Measurements from ENCODE around the gene MRPL40.
"Not testable (repeated sequence)": the region's sequence is repeated elsewhere in the genome, so short reads cannot be mapped to it uniquely, and the experiment has no call there.

MRPL40 gene

DNA sequence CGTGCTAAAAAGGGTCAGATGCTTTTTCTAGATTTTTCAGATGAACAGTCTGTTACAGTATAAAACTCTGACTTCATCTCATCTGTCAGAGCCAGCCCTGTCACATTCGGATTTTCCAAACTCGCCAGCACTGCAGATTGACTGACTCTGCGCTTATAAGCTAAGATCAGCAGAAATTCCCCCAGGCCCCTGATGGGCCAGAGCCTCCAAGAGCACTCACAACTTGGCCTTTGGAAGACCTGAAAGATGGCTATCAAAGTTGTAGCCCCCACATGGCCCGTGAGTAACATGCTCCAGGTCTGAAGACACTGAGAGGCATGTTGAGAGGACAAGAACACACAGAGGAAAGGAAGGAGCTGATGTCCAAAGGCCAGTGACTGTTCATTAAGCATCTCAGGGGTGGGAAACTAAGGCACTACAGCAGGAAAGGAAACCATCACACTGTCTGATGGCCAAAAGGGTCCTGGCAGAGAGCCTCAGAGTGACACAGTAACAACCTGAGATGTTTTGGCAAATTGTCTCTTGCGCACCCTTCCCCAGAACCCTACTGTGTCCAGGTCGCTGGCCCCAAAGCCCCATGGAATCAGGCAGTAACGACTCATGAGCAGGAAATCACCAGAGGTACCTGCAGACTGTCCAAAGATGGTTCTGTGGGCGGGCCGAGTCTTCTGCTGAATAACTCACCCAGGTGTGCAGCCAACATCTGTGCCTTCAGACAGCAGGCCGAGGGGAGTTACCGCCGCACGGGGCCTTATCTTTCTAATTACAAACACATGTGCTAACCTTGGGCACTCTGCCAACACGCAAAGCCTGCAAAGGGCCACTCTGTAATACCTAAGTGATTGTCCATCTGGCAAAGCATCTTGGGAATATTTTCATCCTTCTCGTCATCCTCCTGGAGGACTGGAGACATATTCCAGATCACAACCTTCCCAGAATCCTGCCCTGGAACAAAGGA lies 24.4 kb upstream of the MRPL40 start:
- DNase-seq: no peak

DNA sequence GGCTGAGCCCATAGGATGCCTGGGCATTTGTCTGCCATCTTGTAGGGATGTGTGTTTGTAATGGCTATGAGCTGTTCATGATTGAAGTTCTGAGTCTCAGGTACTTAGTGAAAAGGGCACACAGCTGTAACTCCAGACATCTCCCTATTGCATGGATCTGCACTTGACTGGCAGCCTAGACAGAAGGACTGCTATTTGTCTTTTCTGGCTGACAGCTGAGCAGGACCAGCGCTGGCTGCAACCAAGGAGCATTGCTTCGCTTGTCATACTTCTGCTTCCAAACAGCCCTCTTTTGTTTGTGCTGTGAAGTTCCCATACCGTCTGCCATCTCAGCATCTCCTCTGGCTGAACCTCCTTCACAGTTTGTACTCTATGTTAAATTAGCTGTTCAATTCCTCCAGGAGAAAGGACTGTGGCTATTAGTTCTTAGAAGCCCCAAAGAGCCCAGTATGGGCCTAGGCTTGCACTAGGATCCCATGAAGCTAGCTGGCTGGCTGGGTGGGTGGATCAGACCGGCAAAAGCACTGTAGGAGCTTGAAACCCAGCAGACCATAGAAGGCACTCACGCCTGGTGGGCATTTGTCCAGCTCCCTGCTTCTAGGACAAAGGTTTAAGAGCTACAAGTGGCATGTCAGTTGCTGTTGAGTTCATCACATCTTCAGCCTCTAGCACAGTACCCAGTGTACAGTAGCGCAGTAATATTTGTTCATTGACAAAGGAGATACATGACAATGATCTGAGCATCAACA lies 21.2 kb upstream of the MRPL40 start:
- DNase-seq: no peak

DNA sequence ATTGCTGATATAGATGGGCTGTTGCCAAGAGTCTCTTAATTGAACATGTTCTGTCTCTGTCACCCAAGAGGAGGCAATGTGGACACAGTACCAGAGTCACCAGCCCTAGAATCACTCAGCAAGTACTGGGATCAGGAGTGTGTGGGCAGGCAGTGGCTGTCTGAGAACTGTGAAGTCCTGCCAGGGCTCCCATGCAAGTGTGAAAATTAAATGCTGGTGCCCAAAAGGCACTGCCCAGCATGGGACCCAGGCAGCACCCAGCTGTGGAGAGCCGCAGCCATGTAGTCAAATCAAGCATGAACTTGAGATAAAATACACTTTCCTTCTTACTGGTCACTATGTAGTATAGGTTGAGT lies 20.7 kb upstream of the MRPL40 start:
- no peak for DNase-seq

DNA sequence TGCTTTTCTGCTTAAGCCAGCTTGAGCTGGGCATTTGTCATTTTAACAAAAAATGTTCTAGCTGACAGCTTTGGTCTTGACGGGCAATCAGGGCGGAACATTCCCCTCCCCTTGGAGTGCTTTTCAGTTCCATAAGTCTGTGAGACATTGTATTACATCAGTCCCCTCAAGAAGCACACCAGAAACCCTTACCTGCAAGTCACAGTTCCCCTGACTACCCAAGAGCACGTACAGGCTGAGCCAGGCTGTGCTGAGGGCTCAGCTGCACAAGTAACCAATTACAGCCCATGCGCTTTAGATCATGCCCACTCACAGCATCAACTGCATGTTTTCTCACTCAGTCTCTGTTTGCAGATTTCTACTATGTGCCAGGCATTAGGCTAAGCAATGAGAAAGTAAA lies 19.9 kb upstream of the MRPL40 start:
- DNase-seq: no peak

DNA sequence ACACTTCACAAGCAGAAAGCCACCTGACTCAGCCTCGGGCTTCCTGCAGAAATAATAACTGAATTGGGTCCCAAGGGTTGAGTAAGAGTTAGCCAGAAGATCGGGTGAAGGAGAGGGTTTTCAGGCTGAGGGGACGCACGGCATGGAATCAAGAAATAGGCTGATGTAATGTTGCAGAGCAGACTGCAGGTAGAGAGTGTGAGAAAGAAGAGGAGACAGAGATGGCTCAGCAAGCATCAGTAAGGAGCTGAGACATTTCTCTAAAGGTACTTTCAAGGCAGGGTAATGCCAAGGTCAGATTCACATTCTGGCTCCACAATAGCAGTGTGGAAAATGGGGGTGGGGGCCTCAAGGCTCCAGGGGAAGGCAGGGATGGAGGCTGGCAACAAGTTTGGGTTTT lies 19.4 kb upstream of the MRPL40 start:
- DNase-seq: no peak

DNA sequence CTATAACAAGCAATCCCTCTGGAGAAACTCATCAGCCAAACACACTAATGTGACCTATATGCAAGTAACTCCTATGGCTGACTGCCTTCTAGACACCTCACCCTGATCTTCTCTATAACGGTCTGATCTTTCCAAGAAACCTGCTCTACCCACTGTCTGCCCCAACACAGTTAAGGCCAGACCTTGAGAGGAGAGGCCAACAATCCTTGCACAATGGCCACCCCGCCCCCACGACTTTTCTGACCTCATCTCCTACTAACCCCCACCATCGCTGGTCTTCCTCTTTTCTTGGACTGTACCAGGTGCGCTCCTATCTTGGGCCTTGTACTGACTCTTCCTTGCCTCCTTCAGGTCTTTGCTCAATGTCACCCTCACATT lies 13.3 kb upstream of the MRPL40 start:
- DNase-seq: no peak

DNA sequence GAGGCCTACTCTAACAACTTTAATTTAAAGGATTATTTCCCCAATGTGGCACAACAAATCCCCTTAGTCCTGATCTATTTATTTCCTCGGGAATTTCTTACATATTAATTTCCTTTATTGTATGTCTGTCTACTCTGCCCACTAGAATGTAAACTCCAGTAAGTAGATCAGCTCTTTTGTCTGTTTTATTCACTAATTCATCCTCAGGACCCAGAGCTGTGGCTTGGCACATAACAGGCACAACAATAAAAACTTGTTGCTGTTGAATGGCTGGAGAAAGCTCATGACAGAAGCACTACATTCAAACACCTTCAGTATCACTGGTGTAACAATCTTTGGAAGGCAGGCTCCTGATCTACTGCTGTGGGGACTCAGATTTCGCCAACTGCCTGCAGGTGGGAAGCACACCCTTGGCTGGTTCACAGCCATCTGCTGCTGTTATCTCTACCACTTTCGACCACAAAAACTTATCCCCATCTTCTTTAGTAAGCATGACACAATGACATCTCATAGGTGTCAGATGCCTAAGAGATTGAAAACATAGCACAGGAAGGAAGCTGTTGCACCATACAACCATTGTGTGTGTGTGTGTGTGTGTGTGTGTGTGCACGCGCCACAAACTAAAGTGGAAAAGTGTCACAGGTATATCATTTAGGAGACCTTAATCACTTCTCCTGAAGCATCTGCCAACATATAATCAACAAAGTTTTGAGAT lies 12.7 kb upstream of the MRPL40 start:
- no peak for DNase-seq

DNA sequence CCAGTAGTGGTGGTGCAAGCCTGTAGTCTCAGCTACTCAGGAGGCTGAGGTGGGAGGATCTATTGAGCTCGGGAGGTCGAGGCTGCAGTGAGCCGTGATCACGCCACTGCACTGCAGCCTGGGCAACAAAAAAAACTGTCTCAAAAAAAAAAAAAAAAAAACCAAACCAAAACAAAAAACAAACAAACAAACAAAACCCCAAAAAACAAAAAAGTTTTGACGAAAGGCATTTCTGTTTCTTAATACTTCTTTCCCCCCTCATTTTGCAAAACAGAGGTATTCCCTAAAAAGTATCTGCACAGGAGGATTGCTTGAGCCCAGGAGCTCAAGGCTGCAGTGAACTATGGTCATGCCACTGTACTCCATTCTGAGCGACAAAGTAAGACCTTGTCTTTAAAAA lies 12.0 kb upstream of the MRPL40 start:
- no peak for DNase-seq

DNA sequence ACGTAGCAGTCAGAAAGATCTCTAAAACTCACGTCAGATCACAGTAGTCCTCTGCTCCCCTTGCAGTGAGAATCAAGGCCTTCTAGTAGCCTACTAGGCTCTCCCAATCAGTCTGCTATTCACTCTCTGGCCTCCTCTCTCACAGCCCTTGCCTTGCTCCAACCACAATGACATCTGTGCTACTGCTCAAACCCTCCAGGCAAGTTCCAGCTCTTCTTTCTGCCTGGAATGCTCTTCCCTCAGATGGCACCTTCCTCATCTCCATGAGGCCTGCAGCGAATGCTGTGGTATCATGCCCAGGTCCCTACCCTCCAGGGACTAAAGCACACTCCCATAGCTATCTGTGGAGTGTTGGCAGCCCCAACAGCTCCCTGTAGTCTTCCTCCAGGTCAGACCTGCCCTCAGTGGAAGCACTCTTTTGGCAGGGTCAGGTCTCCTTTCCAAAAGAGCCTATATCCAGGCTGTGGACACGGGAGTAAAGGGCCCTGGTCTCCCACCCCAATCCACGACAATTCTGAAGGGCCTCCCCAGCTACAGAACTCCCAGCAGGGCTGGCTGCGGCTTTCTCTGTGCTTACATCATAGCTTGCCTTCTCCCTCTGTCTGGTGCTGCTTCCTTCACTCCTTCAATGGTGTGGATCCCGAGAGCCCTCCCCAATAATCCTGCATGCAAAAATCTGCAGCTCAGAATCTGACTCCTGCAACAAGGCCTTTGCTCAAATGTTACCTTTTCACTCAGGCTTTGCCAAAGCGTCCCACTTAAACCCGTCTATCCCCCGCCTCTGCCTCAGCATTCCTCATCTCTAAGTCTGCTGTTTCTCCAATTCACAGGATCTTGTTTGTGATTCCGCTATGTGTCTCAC lies 9.7 kb upstream of the MRPL40 start:
- DNase-seq: no peak

DNA sequence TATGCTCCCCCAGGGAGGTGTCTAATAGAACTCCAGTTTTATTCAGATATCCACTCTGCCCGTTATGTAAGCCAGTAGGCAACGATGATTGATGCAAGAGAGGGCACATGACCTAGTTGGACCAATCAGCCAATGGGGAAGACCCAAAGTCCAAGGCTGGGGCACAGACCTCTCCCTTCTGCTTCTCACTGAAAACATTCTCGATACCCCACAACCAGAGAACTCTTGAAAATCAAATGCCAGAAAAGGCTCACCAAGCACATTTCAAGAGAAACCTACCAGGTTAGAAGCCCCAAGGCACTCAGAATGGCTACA lies 8.2 kb upstream of the MRPL40 start:
- DNase-seq: no peak

DNA sequence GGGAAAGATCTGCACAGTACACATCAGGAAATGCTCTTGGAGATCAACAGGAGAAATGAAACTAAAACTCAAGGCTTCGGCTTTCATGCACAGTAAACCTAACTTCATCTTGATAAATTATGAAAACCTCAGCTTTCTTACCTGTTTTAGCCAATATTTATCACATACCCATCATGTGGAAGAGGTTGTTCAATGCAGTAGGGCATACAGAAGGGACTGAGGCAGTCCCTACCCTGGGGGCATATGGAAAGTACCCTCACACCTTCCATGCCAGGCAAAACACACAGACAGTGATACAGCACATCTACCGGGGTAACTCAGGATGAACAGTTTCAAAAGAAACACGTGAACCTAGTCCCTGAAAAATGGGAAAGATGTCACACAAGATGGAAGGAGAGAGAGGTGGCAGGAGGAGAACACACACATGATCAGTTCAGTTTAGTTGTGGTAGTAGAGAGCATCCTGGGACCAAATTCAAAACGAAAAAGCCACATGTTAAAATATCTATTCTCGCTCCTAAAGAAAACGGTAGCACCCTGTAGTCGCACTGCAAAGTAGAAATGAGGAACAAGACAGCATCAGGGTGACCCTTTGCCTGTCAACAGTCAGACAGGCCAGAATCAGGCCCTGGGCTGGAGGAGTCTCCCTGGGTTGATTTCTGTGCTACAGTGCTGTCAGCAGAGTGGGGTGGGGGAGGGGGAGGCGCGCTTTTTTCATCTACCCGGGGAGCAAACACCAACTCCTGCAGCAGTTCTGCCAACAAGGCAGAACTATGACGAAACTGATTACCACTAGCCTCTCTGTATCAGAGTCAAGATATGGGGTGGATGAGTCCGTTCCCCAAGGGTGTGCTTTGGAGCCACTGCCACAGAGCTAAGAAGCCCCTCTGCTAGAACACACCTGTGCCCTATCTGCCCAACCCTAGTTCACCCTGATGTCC lies 2.1 kb upstream of the MRPL40 start:
- DNase-seq: peak; percentile 29

DNA sequence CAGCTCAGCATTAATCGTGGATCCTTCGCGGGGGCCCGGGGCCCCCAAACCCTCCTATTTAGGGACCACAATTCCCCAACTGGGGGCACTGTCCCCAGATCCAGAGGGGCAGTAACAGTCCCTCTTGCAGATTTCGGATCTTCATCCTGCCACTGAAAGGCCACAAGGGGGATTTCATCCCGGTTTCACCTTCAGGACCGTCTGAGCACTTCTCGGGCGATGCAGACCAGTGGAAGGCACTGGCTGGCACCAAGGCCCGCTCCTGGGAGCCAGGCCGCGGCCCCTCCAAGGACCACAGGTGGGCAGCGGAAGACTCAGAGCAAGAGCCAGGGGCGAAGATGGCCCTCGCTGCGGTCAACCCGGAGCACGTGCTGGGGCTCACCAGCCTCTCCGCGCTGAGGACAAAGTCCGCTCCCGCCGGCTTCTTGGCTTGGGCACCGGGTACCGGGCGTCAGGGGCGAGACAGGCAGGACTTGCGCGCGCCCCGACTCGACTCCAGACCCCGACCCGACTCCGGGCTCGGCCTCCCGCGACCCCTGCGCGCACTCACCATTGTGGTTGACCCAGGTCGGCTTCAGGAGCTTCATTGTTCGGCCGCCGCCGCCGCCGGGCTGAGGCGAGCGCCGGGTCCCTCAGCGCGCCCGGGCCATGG lies 1.3 kb upstream of the MRPL40 start:
- DNase-seq: no peak

DNA sequence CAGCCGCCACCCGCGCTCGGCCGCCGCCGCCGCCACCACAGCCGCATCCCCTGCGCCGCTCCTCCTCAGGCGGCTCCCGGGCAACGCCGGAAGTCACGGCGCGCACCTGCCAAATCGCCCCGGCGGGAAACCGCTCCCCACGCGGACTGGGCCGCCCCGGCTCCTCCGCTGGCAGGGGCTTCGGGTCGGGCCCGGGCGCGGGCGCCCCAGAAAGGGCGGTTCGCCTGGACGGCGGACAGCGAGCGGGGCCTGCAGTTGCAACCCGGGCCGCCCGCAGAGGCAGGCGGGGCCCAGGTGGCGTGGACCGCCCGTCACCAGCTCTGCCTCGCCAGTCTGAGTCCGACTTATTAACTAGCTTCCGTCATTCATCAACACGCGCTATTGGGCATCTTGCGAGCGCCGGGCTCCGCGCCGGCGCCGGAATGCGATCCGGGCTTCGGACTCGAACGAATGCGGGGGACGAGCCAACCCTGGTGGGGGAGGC lies 654 bp upstream of the MRPL40 start, which contains the start of gene HIRA:
HIRA (minus strand) TSS at position 85 of the 484 bp plus-strand sequence. CDS start 257 bp downstream, outside the sequence.
- peak; percentile 40 for DNase-seq

DNA sequence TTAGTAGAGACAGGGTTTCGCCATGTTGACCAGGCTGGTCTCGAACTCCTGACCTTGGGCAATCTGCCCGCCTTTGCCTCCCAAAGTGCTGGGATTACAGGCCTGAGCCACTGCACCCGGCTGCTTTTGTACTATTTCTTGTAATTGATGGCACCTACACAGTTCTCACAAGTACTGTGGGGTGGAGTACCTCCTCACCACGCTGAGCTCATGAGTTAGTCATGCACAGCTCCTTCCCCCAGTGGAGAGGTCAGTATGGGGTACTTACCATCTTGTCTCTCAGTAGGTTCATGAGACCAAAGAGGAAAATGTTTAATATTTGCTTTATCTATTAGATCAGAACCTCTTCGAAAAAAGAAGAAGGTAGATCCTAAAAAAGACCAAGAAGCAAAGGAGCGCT lies 2.1 kb downstream of the MRPL40 start:
- no peak for DNase-seq

DNA sequence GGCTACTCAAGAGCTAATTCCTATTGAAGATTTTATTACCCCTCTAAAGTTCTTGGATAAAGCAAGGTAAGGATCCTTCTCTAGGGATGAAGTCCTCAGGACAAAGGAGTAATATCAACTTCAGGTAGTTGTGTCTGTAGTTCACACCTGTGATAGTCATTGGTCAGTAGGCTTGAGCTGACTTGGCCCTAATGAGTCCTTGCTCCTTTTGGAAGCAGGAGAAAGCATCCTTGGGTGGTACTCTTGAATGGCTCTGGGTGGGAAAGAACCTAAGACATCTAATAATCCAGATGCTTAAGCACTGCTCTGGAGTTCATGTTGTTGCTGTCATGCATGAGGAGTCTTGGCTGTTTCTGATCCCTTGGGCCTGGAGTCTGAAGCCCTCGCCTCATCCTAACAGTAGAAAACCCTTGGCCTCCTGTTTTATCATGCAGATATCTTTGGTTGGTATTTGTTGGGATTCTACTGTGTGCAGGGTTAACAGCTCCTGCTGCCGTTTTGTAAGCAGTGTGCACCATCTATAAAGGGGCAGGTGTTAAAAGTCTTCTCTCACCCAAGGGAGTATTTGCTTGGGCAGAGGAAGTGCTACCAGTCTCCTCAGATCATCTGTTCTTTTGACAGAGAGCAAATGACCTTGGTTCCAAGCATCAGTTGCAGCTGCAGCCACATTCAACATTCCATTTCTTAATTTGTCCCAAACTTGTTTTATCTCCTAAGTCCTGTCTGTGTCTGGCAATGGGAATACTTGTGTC lies 2.7 kb downstream of the MRPL40 start:
- no peak for DNase-seq

DNA sequence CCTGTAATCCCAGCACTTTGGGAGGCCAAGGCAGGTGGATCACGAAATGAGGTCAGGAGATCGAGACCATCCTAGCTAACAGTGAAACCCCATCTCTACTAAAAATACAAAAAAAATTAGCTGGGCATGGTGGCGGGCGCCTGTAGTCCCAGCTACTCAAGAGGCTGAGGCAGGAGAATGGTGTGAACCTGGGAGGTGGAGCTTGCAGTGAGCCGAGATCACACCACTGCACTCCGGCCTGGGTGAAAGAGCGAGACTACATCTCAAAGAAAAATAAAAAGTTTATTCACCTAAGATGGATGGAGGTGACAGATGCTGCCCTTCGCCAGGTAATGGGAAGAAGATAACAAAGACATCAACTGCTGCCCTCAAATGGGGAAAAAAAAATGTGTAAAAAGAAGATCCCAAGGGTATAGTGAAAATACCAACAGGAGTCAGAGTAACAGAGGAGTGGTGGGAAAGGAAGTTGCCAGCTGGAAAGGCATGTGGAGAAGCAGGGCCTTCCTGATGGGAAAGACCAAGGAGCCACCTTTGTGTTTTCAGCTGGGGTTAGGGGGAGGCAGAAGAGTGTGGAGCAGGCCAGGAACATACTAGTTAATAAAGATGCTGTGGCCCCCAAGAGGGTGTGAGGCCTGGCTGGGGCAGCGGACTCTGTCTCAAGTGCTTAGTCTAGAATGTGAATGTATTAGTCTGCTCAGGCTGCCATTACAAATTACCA lies 4.3 kb downstream of the MRPL40 start:
- not testable (repeated sequence) for DNase-seq

DNA sequence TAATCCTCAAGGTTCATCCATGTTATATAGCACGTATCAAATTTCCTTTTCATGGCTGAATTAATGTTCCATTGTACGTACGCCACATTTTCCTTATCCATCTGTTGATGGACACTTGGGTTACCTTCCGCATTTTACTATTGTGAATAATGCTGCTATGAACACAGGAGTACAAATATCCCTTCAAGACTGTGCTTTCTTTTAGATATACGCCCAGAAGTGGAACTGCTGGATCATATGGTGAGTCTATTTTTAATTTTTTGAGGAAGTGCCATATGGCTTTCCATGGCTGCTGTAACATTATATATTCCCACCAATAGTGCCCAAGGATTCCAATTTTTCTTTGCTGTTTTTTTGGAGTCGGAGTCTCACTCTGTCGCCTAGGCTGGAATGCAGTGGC lies 6.0 kb downstream of the MRPL40 start:
- no peak for DNase-seq

DNA sequence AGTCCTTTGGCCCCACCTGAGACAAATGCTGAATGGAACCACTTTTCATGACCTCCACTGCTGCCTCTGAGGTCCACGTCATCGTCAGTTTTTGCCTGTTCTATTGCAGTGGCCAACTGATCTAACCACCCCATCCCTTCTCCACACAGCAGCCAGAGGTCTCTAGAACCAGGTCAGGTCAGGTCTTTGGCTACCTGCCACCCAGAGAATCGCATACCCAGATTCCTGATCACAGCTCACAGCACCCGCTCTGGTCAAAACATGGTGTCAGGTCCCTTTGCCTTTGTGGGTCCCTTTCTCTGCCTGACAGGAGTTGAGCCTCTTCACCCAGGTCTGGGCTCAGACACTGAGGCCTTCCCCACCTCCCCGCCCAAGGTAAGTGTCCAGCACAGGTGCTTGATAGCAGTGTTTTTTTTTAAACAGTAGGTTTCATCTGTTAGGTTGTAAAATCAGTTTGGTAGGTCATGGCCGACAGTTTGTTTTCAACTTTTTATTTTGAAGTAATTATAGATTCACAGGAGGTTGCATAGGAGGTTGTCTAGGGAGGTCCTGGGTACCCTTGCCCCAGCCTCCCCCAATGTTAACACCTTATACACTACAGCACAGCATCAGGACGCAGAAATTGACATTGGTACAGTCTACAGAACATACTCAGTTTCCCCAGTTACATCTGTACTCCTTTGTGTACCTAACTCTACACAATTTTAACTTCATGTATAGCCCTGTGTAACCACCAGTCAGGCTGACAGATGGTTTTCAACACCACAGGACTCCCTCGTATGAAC lies 8.3 kb downstream of the MRPL40 start:
- DNase-seq: no peak

DNA sequence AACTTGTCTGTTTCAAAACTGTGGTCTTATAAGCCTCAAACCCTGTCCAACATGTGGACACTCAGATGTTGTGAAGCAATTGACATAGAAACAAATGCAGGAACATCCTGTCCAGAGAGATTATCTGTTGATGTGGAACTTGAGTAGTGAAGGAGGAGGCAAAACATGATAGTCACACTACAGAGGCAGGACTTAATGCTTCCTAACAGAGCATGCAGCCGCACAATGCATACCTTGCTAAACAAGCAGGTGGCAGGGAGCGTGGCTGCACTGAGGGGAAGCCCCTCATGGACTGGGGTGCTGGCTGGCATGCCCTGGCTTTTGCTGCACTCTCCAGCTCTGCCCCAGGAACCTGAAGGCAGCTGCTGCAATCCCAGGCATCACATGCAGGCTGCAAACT lies 9.8 kb downstream of the MRPL40 start:
- DNase-seq: no peak

All from NCI-H226 (cell line).